ENCODE results near the gene PCDHB16. TPM values are rescaled to one million over a fixed set of nuclear protein-coding genes. Genes with fewer than 3 reads are reported as not detected.
"Not testable (repeated sequence)": the region's sequence is repeated elsewhere in the genome, so short reads cannot be mapped to it uniquely, and the experiment has no call there.

PCDHB16 gene
- total RNA-seq, 4 donors from 2014 or later = 2.2 to 4.9 (median 2.7) TPM

DNA sequence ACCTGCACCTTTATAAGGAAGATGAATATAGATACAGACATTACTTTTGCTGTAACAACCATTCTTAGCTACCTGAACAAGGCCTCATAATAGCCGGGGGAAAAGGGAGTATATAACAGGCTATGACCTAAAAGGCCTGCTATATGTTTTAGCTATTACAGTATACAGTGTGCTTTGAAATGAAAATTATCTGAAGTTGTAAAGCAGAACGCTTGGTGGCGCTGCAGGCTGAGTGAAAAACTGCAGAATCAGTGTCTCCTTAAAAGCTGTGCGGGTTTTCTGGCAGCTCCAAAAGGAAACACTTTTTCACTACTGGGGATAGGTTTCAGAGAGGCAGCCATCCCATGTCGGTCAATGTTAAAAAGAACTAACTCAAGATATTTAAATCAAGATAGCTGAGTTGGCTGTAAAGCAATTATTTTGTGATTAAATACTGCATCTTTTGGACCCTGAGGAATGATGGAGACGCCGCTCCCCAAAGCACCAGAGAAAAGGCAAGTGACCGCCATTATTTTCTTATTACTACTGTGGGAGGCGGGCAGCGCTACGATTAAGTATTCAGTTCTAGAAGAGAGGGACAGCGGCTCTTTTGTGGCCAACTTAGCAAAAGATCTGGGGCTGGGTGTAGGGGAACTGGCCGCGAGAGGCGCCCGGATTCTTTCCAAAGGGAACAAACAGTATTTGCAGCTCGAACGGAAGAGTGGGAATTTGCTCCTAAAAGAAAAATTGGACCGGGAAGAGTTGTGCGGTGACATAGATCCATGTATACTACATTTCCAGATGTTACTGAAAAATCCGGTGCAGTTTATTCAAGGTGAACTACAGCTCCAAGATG is 26.4 kb upstream of the PCDHB16 start:
- no peak for TF ChIP-seq CTCF (IDR thresholded peaks at IDR 0.05; ENCODE audit: low read depth)

- no peak for TF ChIP-seq CTCF (IDR thresholded peaks at IDR 0.05; ENCODE audit: low read depth)
Observed at GRCh38 chr5:141172381-141173204, 9.6 kb upstream of the PCDHB16 start, which contains the start of gene PCDHB7. PCDHB7 (plus strand) TSS chr5:141172644; CDS start chr5:141172836, 192 bp downstream.

DNA sequence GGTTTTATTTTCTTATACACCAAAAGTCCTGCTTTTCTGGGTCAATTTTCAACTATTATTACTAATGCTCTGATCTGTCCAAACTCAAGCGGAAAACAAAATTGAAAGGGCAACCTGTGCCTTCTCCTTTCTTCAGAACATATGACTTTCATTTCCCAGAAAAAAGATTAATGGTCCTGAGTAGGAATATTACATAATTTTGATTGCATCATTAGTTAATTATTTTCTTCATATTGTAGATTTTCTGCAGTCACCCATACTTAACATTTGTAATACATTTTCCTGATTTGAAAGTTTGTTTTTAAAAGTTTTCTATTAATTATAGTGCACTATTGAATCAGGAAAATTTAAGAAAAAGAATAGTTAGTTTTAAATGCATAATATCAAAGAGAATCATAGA is 6.3 kb upstream of the PCDHB16 start:
- TF ChIP-seq CTCF (IDR thresholded peaks at IDR 0.05; ENCODE audit: low read depth) = no peak

DNA sequence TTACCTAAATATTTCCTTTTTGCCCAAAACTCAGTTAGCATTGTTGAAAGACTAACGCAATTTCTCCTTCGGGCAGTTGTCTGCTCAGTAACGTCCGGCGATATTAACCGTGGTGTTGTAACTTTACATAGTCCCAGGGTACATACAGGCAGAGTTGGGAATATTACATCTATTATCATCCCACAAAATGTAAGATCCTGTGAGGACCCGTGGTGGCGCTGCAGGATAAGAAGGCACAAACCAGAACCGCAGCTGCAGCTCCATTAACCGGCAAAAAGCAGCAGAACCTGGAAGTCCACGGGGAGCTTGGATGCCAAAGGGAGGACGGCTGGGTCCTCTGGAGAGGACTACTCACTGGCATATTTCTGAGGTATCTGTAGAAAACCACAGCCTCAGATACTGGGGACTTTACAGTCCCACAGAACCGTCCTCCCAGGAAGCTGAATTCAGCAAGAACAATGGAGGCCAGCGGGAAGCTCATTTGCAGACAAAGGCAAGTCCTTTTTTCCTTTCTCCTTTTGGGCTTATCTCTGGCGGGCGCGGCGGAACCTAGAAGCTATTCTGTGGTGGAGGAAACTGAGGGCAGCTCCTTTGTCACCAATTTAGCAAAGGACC is 4.5 kb upstream of the PCDHB16 start, which contains the start of gene PCDHB8:
Gene PCDHB8 (plus strand): TSS at position 214 of the 615 bp plus-strand sequence. CDS start 245 bp downstream, at position 459.
- not testable (repeated sequence) for TF ChIP-seq CTCF (IDR thresholded peaks at IDR 0.05; ENCODE audit: low read depth)

DNA sequence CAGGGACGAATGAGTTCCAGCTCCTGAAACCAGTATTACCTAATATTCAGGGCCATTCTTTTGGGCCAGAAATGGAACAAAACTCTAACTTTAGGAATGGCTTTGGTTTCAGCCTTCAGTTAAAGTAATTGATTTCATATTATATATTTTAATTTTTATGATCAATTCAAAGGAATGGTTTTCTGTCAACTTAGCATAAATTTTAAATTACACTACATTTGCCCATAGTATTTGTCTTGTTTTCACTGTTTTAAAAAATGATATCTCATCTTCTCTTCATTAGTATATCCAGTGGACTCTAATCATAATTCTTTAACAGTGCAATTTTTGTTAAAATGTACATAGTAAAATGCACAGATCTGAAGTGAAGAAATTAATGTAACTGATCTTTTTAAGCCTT is 1.9 kb upstream of the PCDHB16 start:
- no peak for TF ChIP-seq CTCF (IDR thresholded peaks at IDR 0.05; ENCODE audit: low read depth)

DNA sequence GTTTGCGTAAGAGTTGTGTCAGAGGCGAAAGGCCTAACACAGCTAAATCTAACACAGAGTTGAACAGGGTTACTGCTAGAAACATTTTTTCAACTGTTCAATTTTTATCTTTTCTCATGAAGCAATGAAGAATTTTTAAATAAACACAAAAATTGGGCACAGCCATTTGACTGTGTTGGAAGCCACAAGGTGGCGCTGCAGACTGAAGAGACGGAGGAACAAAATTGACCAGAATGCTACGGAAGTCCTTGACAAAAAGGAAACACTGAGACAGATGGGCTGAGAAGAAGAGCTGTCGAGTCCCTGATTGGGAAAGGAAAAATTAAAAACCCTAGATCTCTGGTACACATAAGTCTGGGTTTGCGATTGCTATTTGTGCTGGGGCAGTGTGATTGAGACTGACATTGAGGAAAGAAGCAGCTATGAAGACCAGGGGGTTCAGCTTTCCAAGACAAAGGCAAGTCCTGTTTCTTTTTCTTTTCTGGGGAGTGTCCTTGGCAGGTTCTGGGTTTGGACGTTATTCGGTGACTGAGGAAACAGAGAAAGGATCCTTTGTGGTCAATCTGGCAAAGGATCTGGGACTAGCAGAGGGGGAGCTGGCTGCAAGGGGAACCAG is 4.8 kb downstream of the PCDHB16 start, which contains the start of gene PCDHB9:
Gene PCDHB9 (plus strand): TSS at position 265 of the 616 bp plus-strand sequence. CDS start 158 bp downstream, at position 423.
- no peak for TF ChIP-seq CTCF (IDR thresholded peaks at IDR 0.05; ENCODE audit: low read depth)
